Bronchial epithelial cell (primary cell): Measurements from ENCODE around the gene TNFAIP3. TPM values are rescaled to one million over a fixed set of nuclear protein-coding genes. Genes with fewer than 3 reads are reported as not detected.
A peak's percentile ranks its signal among the peaks of the same experiment; 100 is the strongest.

Experiments
- DNase-seq: peaks from one replicate; pipeline ENCODE4 v3.0.0-alpha.2; 2010; ENCODE audit warnings: low read depth
- FAIRE-seq: peaks from 2 replicates; lab custom pipeline; 2011; peaks lifted over from hg19 to GRCh38; lab: Jason Lieb, UNC
- H3K27me3 ChIP-seq: 2 replicates; pipeline ENCODE4 v1.5.1; 2011; ENCODE audit warnings: low read length; ENCODE audit not compliant: control insufficient read depth, insufficient read depth
- H3K36me3 ChIP-seq: 2 replicates; pipeline ENCODE4 v1.5.1; 2011; ENCODE audit warnings: low read length; ENCODE audit not compliant: control insufficient read depth, insufficient read depth
- H3K4me3 ChIP-seq: 2 replicates; pipeline ENCODE4 v1.5.1; 2011; ENCODE audit warnings: mild to moderate bottlenecking, low read depth, low read length, control low read depth
- total RNA-seq: library from RNA; depleted of rRNA; stranded (reverse); fragments of >200 nt; gene quantifications from 2 replicates; pipeline ENCODE4 v1.2.1, GENCODE V29; 2014
- TF ChIP-seq, protein P1 (sequence below): IDR thresholded peaks from 2 replicates; pipeline ENCODE4 v1.5.1; 2011; ENCODE audit warnings: mild to moderate bottlenecking, moderate library complexity, low read length, control low read depth, inconsistent platforms; ENCODE audit not compliant: insufficient read depth, severe bottlenecking

TNFAIP3 gene
- total RNA-seq, 1 donor from 2014 or later, result 2.1 TPM

DNA sequence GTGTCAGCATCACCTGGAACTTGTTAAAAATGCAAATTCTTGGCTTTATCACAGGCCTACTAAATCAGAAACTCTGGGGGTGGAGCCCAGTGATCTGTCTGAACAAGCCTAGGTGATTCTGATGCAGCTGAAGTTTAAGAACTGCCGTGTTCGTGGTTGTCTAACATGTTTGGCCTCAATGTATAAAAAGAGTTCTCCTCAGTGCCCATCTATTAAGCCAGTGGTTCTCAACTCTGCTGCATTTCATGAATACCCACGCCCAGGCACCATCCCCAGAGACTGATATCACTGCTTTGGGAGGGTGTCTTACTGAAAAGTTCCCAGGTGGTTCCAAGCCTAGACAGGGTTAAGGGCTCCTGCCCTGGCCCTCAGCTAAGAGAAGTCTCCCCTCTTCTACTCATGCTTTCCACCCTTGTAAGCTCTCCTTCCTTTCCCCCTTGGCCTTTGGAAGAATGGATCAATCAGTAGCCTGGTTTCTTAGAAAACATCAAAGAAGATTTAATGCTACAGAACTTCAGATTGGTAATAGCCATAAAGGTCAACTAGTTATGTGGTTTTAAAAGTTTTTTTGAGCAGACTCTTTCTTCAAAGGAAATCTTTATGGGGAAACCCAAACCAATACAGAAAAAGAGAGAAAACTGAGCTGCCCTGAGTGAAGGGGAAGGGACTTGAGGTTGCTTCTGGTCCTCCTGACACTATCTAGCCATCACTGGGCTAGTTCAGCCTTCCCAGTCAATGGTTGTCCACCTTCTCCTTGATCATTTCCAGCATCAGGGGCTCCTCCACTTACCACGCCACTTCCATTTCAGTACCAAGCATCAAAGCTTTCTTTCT lies 38.9 kb upstream of the TNFAIP3 start:
- peak; percentile 91 for DNase-seq
- FAIRE-seq, result no peak
- Histone ChIP-seq H3K27me3 (no peaks in the 10 kb centered on the region), H3K36me3 (no peaks in the 10 kb centered on the region), H3K4me3 (no peak overlapping the region)
- TF ChIP-seq, protein P1, sequence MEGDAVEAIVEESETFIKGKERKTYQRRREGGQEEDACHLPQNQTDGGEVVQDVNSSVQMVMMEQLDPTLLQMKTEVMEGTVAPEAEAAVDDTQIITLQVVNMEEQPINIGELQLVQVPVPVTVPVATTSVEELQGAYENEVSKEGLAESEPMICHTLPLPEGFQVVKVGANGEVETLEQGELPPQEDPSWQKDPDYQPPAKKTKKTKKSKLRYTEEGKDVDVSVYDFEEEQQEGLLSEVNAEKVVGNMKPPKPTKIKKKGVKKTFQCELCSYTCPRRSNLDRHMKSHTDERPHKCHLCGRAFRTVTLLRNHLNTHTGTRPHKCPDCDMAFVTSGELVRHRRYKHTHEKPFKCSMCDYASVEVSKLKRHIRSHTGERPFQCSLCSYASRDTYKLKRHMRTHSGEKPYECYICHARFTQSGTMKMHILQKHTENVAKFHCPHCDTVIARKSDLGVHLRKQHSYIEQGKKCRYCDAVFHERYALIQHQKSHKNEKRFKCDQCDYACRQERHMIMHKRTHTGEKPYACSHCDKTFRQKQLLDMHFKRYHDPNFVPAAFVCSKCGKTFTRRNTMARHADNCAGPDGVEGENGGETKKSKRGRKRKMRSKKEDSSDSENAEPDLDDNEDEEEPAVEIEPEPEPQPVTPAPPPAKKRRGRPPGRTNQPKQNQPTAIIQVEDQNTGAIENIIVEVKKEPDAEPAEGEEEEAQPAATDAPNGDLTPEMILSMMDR, result no peak

GRCh38 chr6:137829641-137830083 lies 37.4 kb upstream of the TNFAIP3 start:
- TF ChIP-seq, protein P1, result no peak
- Histone ChIP-seq H3K36me3 (no peaks in the 10 kb centered on the region), H3K27me3 (no peaks in the 10 kb centered on the region), H3K4me3 (no peak overlapping the region)
- peak; percentile 83 for DNase-seq
- FAIRE-seq, result peak; percentile 95

DNA sequence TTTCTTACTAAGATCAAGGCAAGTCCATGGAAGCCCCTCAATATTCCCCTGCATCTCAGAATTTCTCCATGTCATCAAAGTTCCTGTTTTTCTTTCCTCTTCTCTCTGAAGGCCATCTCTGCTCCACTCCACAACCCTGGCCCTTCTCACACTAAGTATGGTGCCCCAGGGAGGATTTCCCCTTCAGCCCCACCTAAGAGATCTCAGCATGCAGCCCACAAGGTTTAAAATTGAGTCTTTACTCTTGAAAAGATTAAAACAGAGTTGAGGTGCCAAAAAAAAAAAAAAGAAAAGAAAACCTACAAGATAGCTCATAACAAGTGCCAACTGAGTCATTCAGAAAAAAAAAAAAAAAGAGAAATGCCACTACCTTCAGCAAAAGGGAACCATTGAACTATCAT lies 36.5 kb upstream of the TNFAIP3 start:
- no peak for FAIRE-seq
- TF ChIP-seq, protein P1, result no peak
- peak; percentile 66 for DNase-seq
- Histone ChIP-seq H3K27me3 (no peaks in the 10 kb centered on the region), H3K36me3 (no peaks in the 10 kb centered on the region), H3K4me3 (no peak overlapping the region)

DNA sequence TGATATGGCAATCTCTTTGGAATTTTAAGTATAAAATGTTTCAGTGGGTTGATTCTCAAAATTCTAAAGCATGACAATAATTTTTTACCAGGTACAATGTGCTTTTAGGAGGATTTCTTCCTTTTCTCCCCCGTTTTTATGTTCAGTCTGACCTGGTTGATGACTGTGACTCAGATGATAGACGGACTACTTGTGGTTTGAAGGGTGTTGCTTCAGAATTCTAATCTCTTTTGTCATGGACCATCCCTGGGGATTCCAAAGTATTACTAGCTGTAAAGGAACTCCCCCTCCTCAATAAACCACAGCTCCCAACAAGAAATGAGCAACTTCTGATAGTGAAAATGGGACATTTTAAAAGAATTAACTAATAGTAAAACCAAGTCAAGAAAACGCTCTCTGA lies 34.9 kb upstream of the TNFAIP3 start:
- no peaks in the 10 kb centered on the region for H3K27me3 ChIP-seq
- TF ChIP-seq, protein P1, result no peak
- DNase-seq (peak; percentile 96), FAIRE-seq (no peak)
- H3K36me3 ChIP-seq, result no peaks in the 10 kb centered on the region
- H3K4me3 ChIP-seq, result no peak overlapping the region

DNA sequence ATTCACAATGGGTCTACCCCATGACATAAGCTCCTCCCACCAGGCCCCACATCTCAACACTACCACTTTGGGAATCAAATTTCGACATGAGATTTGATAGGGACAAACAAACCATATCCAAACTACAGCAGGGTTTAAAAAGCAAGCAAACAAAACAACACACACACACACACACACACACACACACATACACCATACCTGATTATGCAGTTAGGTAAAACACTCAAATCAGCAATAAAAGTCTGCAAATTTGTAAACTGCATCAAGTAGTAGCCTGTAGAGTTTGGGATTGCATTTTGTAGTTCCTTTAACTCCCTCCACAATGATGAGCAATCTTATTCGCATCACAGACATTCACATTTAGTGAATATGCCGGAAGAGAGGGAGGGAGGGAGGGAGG lies 32.6 kb upstream of the TNFAIP3 start:
- Histone ChIP-seq H3K27me3 (no peaks in the 10 kb centered on the region), H3K4me3 (no peak overlapping the region), H3K36me3 (no peaks in the 10 kb centered on the region)
- FAIRE-seq (no peak), DNase-seq (no peak)
- TF ChIP-seq, protein P1, result no peak
